ENCODE results near the gene DNAJC5.
"Not testable (repeated sequence)": the region's sequence is repeated elsewhere in the genome, so short reads cannot be mapped to it uniquely, and the experiment has no call there.

The DNAJC5 gene

GRCh38 chr20:63851548-63851943 is 43.4 kb upstream of the DNAJC5 start:
- not testable (repeated sequence) for H3K18ac ChIP-seq (ENCODE audit: low read length); H3K4ac ChIP-seq (ENCODE audit: low read length); H3K27me3 ChIP-seq (ENCODE audit: control insufficient read depth in 3 of 3, insufficient read depth in 3 of 3, low read depth in 1 of 3, low read length in 3 of 3); H3K27ac ChIP-seq (replicated peaks; ENCODE audit: low read length); H2BK5ac ChIP-seq (ENCODE audit: low read length); H4K91ac ChIP-seq (ENCODE audit: low read depth, low read length, poor library complexity); H3K36me3 ChIP-seq (replicated peaks in 1 of 2; ENCODE audit: control insufficient read depth in 2 of 2, insufficient read depth in 2 of 2, low read length in 2 of 2); H3K4me3 ChIP-seq (ENCODE audit: low read length in 2 of 2); DNase-seq (ENCODE audit: low spot score); H3K4me2 ChIP-seq (ENCODE audit: insufficient read depth, low read length, poor library complexity, severe bottlenecking); H2AFZ ChIP-seq (ENCODE audit: low read length); H3K9ac ChIP-seq (ENCODE audit: low read depth, low read length, poor library complexity); H2BK120ac ChIP-seq (ENCODE audit: low read depth, low read length); H3K14ac ChIP-seq (ENCODE audit: low read length); H3K79me1 ChIP-seq (ENCODE audit: low read depth, low read length); H4K8ac ChIP-seq (ENCODE audit: low read depth, low read length); H3K9me3 ChIP-seq (replicated peaks in 1 of 2; ENCODE audit: control insufficient read depth in 2 of 2, insufficient read depth in 1 of 2, low read depth in 1 of 2, low read length in 2 of 2)
- Histone ChIP-seq H2AK5ac (ENCODE audit: low read depth, low read length) (peak overlapping the region; percentile 56), H3K23ac (ENCODE audit: low read depth, low read length, poor library complexity) (peak overlapping the region; percentile 31), H2BK12ac (ENCODE audit: low read length) (peak overlapping the region; percentile 16), H2BK15ac (ENCODE audit: low read length) (peak overlapping the region; percentile 85), H3K4me1 (ENCODE audit: control insufficient read depth in 2 of 2, insufficient read depth in 1 of 2, low read depth in 1 of 2, low read length in 2 of 2) (peaks cover 35 to 37% of the 10 kb centered on the region in 2 donors)
- WGBS, 2 donors (ENCODE audit: extremely low coverage in 2 of 2, insufficient read length in 2 of 2, insufficient replicate concordance in 1 of 2) = no CpG with 5 or more reads among the region's 14 CpGs

DNA sequence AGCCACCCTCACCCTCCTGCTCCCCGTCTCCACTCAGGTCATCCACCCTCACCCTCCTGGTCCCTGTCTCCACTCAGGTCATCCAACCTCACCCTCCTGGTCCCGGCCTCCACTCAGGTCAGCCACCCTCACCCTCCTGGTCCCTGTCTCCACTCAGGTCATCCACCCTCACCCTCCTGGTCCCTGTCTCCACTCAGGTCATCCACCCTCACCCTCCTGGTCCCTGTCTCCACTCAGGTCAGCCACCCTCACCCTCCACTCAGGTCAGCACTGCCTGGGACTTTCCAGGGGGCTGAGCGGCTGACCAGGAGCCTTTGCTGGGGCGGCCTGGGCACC is 41.2 kb upstream of the DNAJC5 start:
- WGBS, 2 donors (ENCODE audit: extremely low coverage in 2 of 2, insufficient read length in 2 of 2, insufficient replicate concordance in 1 of 2) = no CpG with 5 or more reads among the region's 4 CpGs
- Histone ChIP-seq H3K23ac (ENCODE audit: low read depth, low read length, poor library complexity) (peak overlapping the region; percentile 89), H3K4me1 (ENCODE audit: control insufficient read depth in 2 of 2, insufficient read depth in 1 of 2, low read depth in 1 of 2, low read length in 2 of 2) (peaks cover 26 to 33% of the 10 kb centered on the region in 2 donors), H3K18ac (ENCODE audit: low read length) (peak overlapping the region; percentile 95), H2BK12ac (ENCODE audit: low read length) (peak overlapping the region; percentile 41), H2AFZ (ENCODE audit: low read length) (peak overlapping the region; percentile 79), H2BK5ac (ENCODE audit: low read length) (peak overlapping the region; percentile 66), H2BK15ac (ENCODE audit: low read length) (peak overlapping the region; percentile 91), H3K4ac (ENCODE audit: low read length) (peak overlapping the region; percentile 98), H4K8ac (ENCODE audit: low read depth, low read length) (peak overlapping the region; percentile 70), H2AK5ac (ENCODE audit: low read depth, low read length) (peak overlapping the region; percentile 100)
- H3K14ac ChIP-seq (ENCODE audit: low read length); DNase-seq (ENCODE audit: low spot score); H2BK120ac ChIP-seq (ENCODE audit: low read depth, low read length); H3K4me2 ChIP-seq (ENCODE audit: insufficient read depth, low read length, poor library complexity, severe bottlenecking); H3K79me1 ChIP-seq (ENCODE audit: low read depth, low read length); H3K36me3 ChIP-seq (replicated peaks in 1 of 2; ENCODE audit: control insufficient read depth in 2 of 2, insufficient read depth in 2 of 2, low read length in 2 of 2); H3K27ac ChIP-seq (replicated peaks; ENCODE audit: low read length); H3K27me3 ChIP-seq (ENCODE audit: control insufficient read depth in 3 of 3, insufficient read depth in 3 of 3, low read depth in 1 of 3, low read length in 3 of 3); H3K9me3 ChIP-seq (replicated peaks in 1 of 2; ENCODE audit: control insufficient read depth in 2 of 2, insufficient read depth in 1 of 2, low read depth in 1 of 2, low read length in 2 of 2); H3K4me3 ChIP-seq (ENCODE audit: low read length in 2 of 2); H3K9ac ChIP-seq (ENCODE audit: low read depth, low read length, poor library complexity); H4K91ac ChIP-seq (ENCODE audit: low read depth, low read length, poor library complexity): not testable (repeated sequence)

DNA sequence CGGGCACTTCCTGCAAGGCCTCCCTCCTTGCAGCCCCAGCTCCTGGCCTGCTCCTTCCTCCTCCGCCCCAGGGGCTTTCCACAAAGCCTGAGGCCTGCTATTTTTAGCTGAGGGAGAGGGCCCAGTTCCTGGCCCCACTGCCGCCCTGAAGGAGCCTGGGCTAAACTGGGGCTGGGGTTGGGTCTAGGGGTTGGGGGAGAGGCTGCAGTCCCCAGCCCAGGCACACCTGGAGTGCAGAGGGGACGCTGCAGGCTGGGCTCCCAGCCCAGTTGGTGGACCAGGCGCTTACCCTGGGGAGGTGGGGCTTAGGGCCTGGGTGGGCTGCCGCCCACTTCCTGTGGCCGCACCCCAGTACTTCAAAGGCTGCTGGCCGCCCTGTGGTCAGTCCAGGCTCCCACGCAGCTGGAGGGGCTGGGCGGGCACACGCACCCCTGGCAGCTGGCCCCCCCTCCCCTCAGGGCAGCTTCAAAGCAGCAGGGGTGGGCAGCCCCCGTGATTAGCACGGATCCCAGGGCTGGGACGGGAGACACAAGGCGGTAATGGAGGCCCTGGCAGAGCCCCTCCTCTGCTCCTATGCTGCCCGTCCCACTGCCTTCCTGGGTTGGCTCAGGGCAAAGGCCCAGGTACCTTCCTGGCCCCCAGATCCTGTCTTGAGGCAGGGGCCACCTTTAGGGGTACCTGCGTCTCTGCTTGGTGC is 40.7 kb upstream of the DNAJC5 start:
- no CpG with 5 or more reads among the region's 17 CpGs for WGBS, 2 donors (ENCODE audit: extremely low coverage in 2 of 2, insufficient read length in 2 of 2, insufficient replicate concordance in 1 of 2)

GRCh38 chr20:63854766-63855362 is 40.1 kb upstream of the DNAJC5 start:
- Histone ChIP-seq H2AFZ (ENCODE audit: low read length) (peak overlapping the region; percentile 79), H3K36me3 (replicated peaks in 1 of 2; ENCODE audit: control insufficient read depth in 2 of 2, insufficient read depth in 2 of 2, low read length in 2 of 2) (no peaks in the 10 kb centered on the region), H3K27me3 (ENCODE audit: control insufficient read depth in 3 of 3, insufficient read depth in 3 of 3, low read depth in 1 of 3, low read length in 3 of 3) (no peaks in the 10 kb centered on the region), H3K23ac (ENCODE audit: low read depth, low read length, poor library complexity) (peak overlapping the region; percentile 89), H3K4me1 (ENCODE audit: control insufficient read depth in 2 of 2, insufficient read depth in 1 of 2, low read depth in 1 of 2, low read length in 2 of 2) (peaks cover 32 to 40% of the 10 kb centered on the region in 2 donors), H3K4ac (ENCODE audit: low read length) (peak overlapping the region; percentile 98), H2BK12ac (ENCODE audit: low read length) (peak overlapping the region; percentile 99), H4K8ac (ENCODE audit: low read depth, low read length) (peak overlapping the region; percentile 96), H2AK5ac (ENCODE audit: low read depth, low read length) (peak overlapping the region; percentile 100), H3K14ac (ENCODE audit: low read length) (peak overlapping the region; percentile 97), H3K27ac (replicated peaks; ENCODE audit: low read length) (no peak overlapping the region), H3K4me2 (ENCODE audit: insufficient read depth, low read length, poor library complexity, severe bottlenecking) (peak overlapping the region; percentile 48), H3K18ac (ENCODE audit: low read length) (peak overlapping the region; percentile 95), H2BK15ac (ENCODE audit: low read length) (peak overlapping the region; percentile 98), H2BK5ac (ENCODE audit: low read length) (peak overlapping the region; percentile 75), H3K9ac (ENCODE audit: low read depth, low read length, poor library complexity) (peak overlapping the region; percentile 63), H4K91ac (ENCODE audit: low read depth, low read length, poor library complexity) (peak overlapping the region; percentile 92), H3K4me3 (ENCODE audit: low read length in 2 of 2) (no peak overlapping the region), H3K79me1 (ENCODE audit: low read depth, low read length) (no peaks in the 10 kb centered on the region), H2BK120ac (ENCODE audit: low read depth, low read length) (peak overlapping the region; percentile 97), H3K9me3 (replicated peaks in 1 of 2; ENCODE audit: control insufficient read depth in 2 of 2, insufficient read depth in 1 of 2, low read depth in 1 of 2, low read length in 2 of 2) (peaks cover 0 to 3% of the 10 kb centered on the region in 2 donors)
- DNase-seq (ENCODE audit: low spot score) = no peak
- no CpG with 5 or more reads among the region's 26 CpGs for WGBS, 2 donors (ENCODE audit: extremely low coverage in 2 of 2, insufficient read length in 2 of 2, insufficient replicate concordance in 1 of 2)

More for the DNA sequence above, 40.7 kb upstream of the DNAJC5 start:
- Histone ChIP-seq H2BK5ac (ENCODE audit: low read length) (peak overlapping the region; percentile 66), H3K9me3 (replicated peaks in 1 of 2; ENCODE audit: control insufficient read depth in 2 of 2, insufficient read depth in 1 of 2, low read depth in 1 of 2, low read length in 2 of 2) (peaks cover 0 to 3% of the 10 kb centered on the region in 2 donors), H3K9ac (ENCODE audit: low read depth, low read length, poor library complexity) (peak overlapping the region; percentile 77), H3K18ac (ENCODE audit: low read length) (peak overlapping the region; percentile 95), H3K36me3 (replicated peaks in 1 of 2; ENCODE audit: control insufficient read depth in 2 of 2, insufficient read depth in 2 of 2, low read length in 2 of 2) (no peaks in the 10 kb centered on the region), H3K79me1 (ENCODE audit: low read depth, low read length) (no peaks in the 10 kb centered on the region), H4K91ac (ENCODE audit: low read depth, low read length, poor library complexity) (peak overlapping the region; percentile 92), H3K4me2 (ENCODE audit: insufficient read depth, low read length, poor library complexity, severe bottlenecking) (no peak overlapping the region), H3K27me3 (ENCODE audit: control insufficient read depth in 3 of 3, insufficient read depth in 3 of 3, low read depth in 1 of 3, low read length in 3 of 3) (no peaks in the 10 kb centered on the region), H3K27ac (replicated peaks; ENCODE audit: low read length) (no peak overlapping the region), H2BK15ac (ENCODE audit: low read length) (peak overlapping the region; percentile 91), H2BK120ac (ENCODE audit: low read depth, low read length) (peak overlapping the region; percentile 97), H4K8ac (ENCODE audit: low read depth, low read length) (no peak overlapping the region), H2AFZ (ENCODE audit: low read length) (peak overlapping the region; percentile 79), H2BK12ac (ENCODE audit: low read length) (peak overlapping the region; percentile 99), H3K23ac (ENCODE audit: low read depth, low read length, poor library complexity) (peak overlapping the region; percentile 89), H2AK5ac (ENCODE audit: low read depth, low read length) (peak overlapping the region; percentile 100), H3K4me3 (ENCODE audit: low read length in 2 of 2) (no peak overlapping the region), H3K4ac (ENCODE audit: low read length) (peak overlapping the region; percentile 98), H3K4me1 (ENCODE audit: control insufficient read depth in 2 of 2, insufficient read depth in 1 of 2, low read depth in 1 of 2, low read length in 2 of 2) (peaks cover 30 to 37% of the 10 kb centered on the region in 2 donors), H3K14ac (ENCODE audit: low read length) (peak overlapping the region; percentile 97)
- no peak for DNase-seq (ENCODE audit: low spot score)
